Lung (tissue), 12 donors: ENCODE measurements around the gene NIPAL3. TPM values are rescaled to one million over a fixed set of nuclear protein-coding genes. Genes with fewer than 3 reads are reported as not detected.

Experiments used
- ATAC-seq: fragments of 200-7000 bp; cut with Tn5 transposase; one replicate; pipeline ENCODE4 v1.9.1; 2020; ENCODE audit warnings: moderate number of reproducible peaks; ENCODE audit not compliant: insufficient read depth, low FRiP score
- DNase-seq, 3 donors: peaks; one replicate each; pipeline ENCODE4 v3.0.0-alpha.2; 2013 to 2017
- H3K27ac ChIP-seq, 2 donors: one replicate each; pipeline ENCODE4 v1.5.1; 2013; ENCODE audit warnings: mild to moderate bottlenecking in 2 of 2, moderate library complexity in 2 of 2, control low read depth in 1 of 2, inconsistent platforms in 1 of 2, low read depth in 1 of 2, low read length in 1 of 2
- H3K27me3 ChIP-seq, 3 donors: one replicate each; pipeline ENCODE4 v1.5.1; 2013; ENCODE audit warnings: low read length in 2 of 3; ENCODE audit not compliant: control insufficient read depth in 3 of 3, insufficient read depth in 3 of 3
- H3K36me3 ChIP-seq, 4 donors: one replicate each; pipeline ENCODE4 v1.5.1; 2013; ENCODE audit warnings: low read length in 4 of 4, mild to moderate bottlenecking in 1 of 4, moderate library complexity in 1 of 4; ENCODE audit not compliant: control insufficient read depth in 4 of 4, insufficient read depth in 4 of 4
- H3K4me1 ChIP-seq, 5 donors: one replicate each; pipeline ENCODE4 v1.5.1; 2013; ENCODE audit warnings: low read length in 5 of 5, mild to moderate bottlenecking in 2 of 5, moderate library complexity in 1 of 5; ENCODE audit not compliant: control insufficient read depth in 5 of 5, insufficient read depth in 5 of 5
- H3K4me3 ChIP-seq: one replicate; pipeline ENCODE4 v1.5.1; 2013; ENCODE audit warnings: mild to moderate bottlenecking, control low read depth, moderate library complexity
- H3K9ac ChIP-seq, 2 donors: one replicate each; pipeline ENCODE4 v1.5.1; 2013; ENCODE audit warnings: low read length in 2 of 2, control low read depth in 1 of 2; ENCODE audit not compliant: insufficient read depth in 1 of 2
- H3K9me3 ChIP-seq, 4 donors: one replicate each; pipeline ENCODE4 v1.5.1; 2013; ENCODE audit warnings: low read length in 3 of 4, mild to moderate bottlenecking in 1 of 4, moderate library complexity in 1 of 4; ENCODE audit not compliant: control insufficient read depth in 4 of 4, insufficient read depth in 3 of 4
- WGBS, 2 donors: extraction: QIAGEN DNeasy Blood & Tissue Kit; methylation state at CpG; one replicate each; pipeline ENCODE4 v1.1.7; 2013; 5-methylcytosine and 5-hydroxymethylcytosine counted together
- polyA plus RNA-seq, 2 donors: library from polyadenylated mRNA; stranded (reverse); fragments of 200-250 nt; gene quantifications; one replicate each; pipeline ENCODE4 v1.2.1, GENCODE V29; 2013
- total RNA-seq, 2 donors: library from RNA; depleted of rRNA in 1 of 2; stranded (reverse); fragments of >200 nt in 1 of 2; gene quantifications; one replicate each; pipeline ENCODE4 v1.2.1, GENCODE V29; 2014 to 2021
- TF ChIP-seq, protein P1 (sequence below): IDR thresholded peaks from 2 replicates; pipeline ENCODE4 v1.5.1; 2012; ENCODE audit warnings: mild to moderate bottlenecking; ENCODE audit errors: control extremely low read depth, extremely low read depth
- donor health status: control.
- donor health status: control.
- donor health status: Bipolar disorder and iron deficiency.
- donor health status: healthy.
- donor health status: DM: yes; HTN: yes; CAD: no.

The NIPAL3 gene
- total and polyA plus RNA-seq, 4 donors = 11.9 to 31.8 (median 19.8) TPM

DNA sequence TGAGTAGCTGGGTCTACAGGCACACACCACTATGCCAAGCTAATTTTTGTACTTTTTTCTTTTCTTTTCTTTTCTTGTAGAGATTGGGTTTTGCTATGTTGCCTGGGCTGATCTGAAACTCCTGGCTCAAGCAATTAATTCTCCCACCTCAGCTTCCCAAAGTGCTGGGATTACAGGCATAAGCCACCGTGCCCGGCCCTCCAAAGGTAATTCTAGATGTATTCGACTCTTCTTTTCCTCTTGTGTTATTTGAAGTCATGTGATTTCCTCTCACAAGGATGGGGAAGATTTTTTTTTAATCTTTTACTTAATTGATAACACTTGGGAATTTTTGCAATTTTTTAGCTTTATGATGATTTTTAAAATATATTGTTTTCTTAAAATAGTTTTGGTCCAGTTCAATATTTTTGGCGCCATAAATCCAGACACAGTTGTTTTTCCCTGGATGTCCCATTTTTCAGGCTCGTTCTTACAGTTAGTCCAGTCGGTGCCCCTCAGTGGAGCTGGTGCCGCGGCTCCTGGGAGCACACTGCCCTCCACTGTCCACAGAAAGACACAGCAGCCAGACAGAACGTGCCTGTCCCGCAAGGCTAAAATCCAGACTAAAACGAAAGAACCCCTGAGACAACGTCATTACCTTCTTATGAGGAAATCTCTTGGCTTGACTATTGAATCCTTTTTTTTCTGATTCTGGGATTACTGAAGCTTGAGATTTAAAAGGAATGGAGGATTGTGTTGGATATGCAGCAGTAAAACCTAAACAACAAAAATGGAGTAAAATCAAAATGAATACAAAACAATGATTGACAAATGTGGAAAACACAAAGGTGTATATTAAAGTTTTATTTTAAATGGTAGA is 24.4 kb upstream of the NIPAL3 start:
- H3K27ac ChIP-seq = peak overlapping the region in 1 of 2 donors; percentile 22
- ATAC-seq (peak; percentile 91), DNase-seq (peak; percentile 86 to 87 (median 87))
- no peak overlapping the region for H3K4me3 ChIP-seq
- peaks cover 0 to 16% (median 8%) of the 10 kb centered on the region in 5 donors for H3K4me1 ChIP-seq
- no peaks in the 10 kb centered on the region for H3K36me3 ChIP-seq
- H3K9me3 ChIP-seq = no peaks in the 10 kb centered on the region
- H3K27me3 ChIP-seq = no peaks in the 10 kb centered on the region
- 11 to 12% methylated on average over 12 of the region's 12 CpGs for WGBS, 2 donors
- no peak overlapping the region for H3K9ac ChIP-seq
- TF ChIP-seq, protein P1, sequence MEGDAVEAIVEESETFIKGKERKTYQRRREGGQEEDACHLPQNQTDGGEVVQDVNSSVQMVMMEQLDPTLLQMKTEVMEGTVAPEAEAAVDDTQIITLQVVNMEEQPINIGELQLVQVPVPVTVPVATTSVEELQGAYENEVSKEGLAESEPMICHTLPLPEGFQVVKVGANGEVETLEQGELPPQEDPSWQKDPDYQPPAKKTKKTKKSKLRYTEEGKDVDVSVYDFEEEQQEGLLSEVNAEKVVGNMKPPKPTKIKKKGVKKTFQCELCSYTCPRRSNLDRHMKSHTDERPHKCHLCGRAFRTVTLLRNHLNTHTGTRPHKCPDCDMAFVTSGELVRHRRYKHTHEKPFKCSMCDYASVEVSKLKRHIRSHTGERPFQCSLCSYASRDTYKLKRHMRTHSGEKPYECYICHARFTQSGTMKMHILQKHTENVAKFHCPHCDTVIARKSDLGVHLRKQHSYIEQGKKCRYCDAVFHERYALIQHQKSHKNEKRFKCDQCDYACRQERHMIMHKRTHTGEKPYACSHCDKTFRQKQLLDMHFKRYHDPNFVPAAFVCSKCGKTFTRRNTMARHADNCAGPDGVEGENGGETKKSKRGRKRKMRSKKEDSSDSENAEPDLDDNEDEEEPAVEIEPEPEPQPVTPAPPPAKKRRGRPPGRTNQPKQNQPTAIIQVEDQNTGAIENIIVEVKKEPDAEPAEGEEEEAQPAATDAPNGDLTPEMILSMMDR = peak; percentile 96

DNA sequence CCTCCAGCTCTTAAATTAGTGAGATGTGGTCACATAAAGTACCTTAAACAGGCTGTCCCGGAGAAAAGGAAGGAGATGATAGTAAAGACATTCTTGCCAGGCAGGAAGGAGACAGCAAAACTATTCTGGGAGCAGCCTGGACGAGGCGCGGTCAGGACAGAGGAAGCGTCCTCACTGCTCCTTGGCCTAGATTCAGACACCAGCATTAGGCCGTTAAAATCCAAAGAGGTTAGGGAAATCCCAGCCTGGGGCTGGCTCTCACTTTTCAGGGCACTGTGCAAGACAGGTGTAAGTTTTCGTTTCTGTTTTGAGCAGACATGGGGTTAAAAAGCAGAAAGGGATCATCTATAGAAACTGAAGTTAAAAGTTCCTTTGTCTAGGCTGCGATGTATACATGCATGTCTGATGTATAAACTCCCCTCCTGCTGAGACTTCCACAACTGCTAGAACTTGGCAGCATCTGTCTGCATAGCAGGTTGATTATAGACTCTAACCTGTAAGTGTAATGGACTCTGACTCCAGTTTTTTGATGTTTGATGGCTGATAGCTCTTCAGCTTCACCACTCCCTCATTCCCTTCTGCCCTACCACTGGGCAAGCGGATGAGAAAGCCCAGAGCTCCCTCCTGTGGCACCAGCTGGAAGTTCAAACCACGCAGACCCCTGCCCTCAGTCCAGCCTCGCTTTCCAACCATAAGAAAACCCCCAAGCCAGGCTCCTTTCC is 23.6 kb upstream of the NIPAL3 start:
- 39 to 63% methylated on average over 11 of the region's 11 CpGs for WGBS, 2 donors
- no peak overlapping the region for H3K4me3 ChIP-seq
- DNase-seq = peak; percentile 62 to 63 (median 63)

DNA sequence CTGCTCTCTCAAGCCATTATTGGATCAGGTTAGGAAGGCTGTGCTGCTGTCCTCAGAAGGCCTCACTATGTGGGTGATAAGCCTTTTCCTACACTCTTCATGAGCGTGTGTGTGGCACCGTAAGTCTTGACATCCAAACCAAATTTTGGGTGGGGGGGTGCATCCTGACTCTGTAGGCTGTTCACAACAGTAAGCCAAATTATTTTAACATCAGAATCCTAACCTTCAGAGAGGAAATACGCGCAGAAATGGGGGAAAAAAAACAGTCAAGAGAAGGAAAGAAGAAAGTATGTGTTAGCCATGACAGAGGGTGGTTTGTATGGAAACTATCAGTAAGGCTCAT is 23.0 kb upstream of the NIPAL3 start:
- TF ChIP-seq, protein P1 = no peak
- Histone ChIP-seq H3K4me1 (peaks cover 0 to 8% (median 0%) of the 10 kb centered on the region in 5 donors), H3K4me3 (no peak overlapping the region), H3K9ac (no peak overlapping the region), H3K27ac (peak overlapping the region in 1 of 2 donors; percentile 87), H3K9me3 (no peaks in the 10 kb centered on the region), H3K36me3 (no peaks in the 10 kb centered on the region), H3K27me3 (no peaks in the 10 kb centered on the region)
- ATAC-seq (no peak), DNase-seq (no peak)
- 88% methylated on average over 4 of the region's 4 CpGs for whole genome bisulfite sequencing, 2 donors

More for the DNA sequence above, 23.6 kb upstream of the NIPAL3 start:
- no peaks in the 10 kb centered on the region for H3K36me3 ChIP-seq
- TF ChIP-seq, protein P1 = peak; percentile 68
- H3K4me1 ChIP-seq = peaks cover 0 to 12% (median 1%) of the 10 kb centered on the region in 5 donors
- H3K27me3 ChIP-seq = no peaks in the 10 kb centered on the region
- H3K9ac ChIP-seq = no peak overlapping the region
- peak; percentile 73 for ATAC-seq
- H3K9me3 ChIP-seq = no peaks in the 10 kb centered on the region
- H3K27ac ChIP-seq = peak overlapping the region; percentile 22 to 87
